GM23248 (cell line): ENCODE results near the gene RALGAPB. TPM values are rescaled to one million over a fixed set of nuclear protein-coding genes. Genes with fewer than 3 reads are reported as not detected.
"Not testable (repeated sequence)": the region's sequence is repeated elsewhere in the genome, so short reads cannot be mapped to it uniquely, and the experiment has no call there.

Experiments
- DNase-seq: peaks from one replicate; pipeline ENCODE4 v3.0.0-alpha.2; 2015
- H2AFZ ChIP-seq: fragments of 200-600 bp; sonication (generic); 2 replicates; pipeline ENCODE4 v1.6.1; 2016; ENCODE audit warnings: antibody characterized with exemption
- H3F3A ChIP-seq: fragments of 200-600 bp; sonication (generic); 2 replicates; pipeline ENCODE4 v1.6.1; 2016; ENCODE audit warnings: mild to moderate bottlenecking, antibody characterized with exemption, mixed run types; ENCODE audit not compliant: insufficient read depth
- H3K27ac ChIP-seq: fragments of 200-600 bp; sonication (generic); 2 replicates; pipeline ENCODE4 v1.5.1; 2016; ENCODE audit warnings: mild to moderate bottlenecking
- H3K27me3 ChIP-seq: fragments of 200-600 bp; sonication (generic); replicated peaks from 2 replicates; pipeline ENCODE4 v1.6.1; 2016; ENCODE audit warnings: mild to moderate bottlenecking; ENCODE audit not compliant: insufficient read depth
- H3K36me3 ChIP-seq: fragments of 200-600 bp; sonication (generic); 2 replicates; pipeline ENCODE4 v1.6.1; 2016; ENCODE audit warnings: low read depth, mild to moderate bottlenecking
- H3K4me1 ChIP-seq: fragments of 200-600 bp; sonication (generic); 2 replicates; pipeline ENCODE4 v1.6.1; 2016; ENCODE audit warnings: mild to moderate bottlenecking; ENCODE audit not compliant: insufficient read depth
- H3K4me2 ChIP-seq: fragments of 200-600 bp; sonication (generic); one replicate; pipeline ENCODE4 v1.6.1; 2016; ENCODE audit warnings: mild to moderate bottlenecking; ENCODE audit not compliant: unreplicated experiment
- H3K4me3 ChIP-seq: fragments of 200-600 bp; sonication (generic); 2 replicates; pipeline ENCODE4 v1.5.1; 2016; ENCODE audit warnings: mild to moderate bottlenecking
- H3K79me2 ChIP-seq: fragments of 200-600 bp; sonication (generic); 2 replicates; pipeline ENCODE4 v1.6.1; 2016; ENCODE audit warnings: mild to moderate bottlenecking; ENCODE audit not compliant: insufficient read depth
- H3K9ac ChIP-seq: fragments of 200-600 bp; sonication (generic); 2 replicates; pipeline ENCODE4 v1.6.1; 2016; ENCODE audit warnings: mild to moderate bottlenecking
- H3K9me2 ChIP-seq: fragments of 200-600 bp; sonication (generic); 2 replicates; pipeline ENCODE4 v1.6.1; 2016; ENCODE audit warnings: mixed run types, mild to moderate bottlenecking, moderate library complexity; ENCODE audit not compliant: insufficient read depth
- H3K9me3 ChIP-seq: fragments of 200-600 bp; sonication (generic); one replicate; pipeline ENCODE4 v1.6.1; 2017; ENCODE audit warnings: low read depth
- H4K20me1 ChIP-seq: fragments of 200-600 bp; sonication (generic); 2 replicates; pipeline ENCODE4 v1.6.0; 2016; ENCODE audit not compliant: insufficient read depth
- EZH2 ChIP-seq: fragments of 200-600 bp; sonication (generic); IDR thresholded peaks from 2 replicates; pipeline ENCODE4 v1.6.1; 2018; ENCODE audit warnings: antibody characterized with exemption, mild to moderate bottlenecking; ENCODE audit not compliant: insufficient read depth, poor library complexity, severe bottlenecking
- EZH2phosphoT487 ChIP-seq: fragments of 200-600 bp; sonication (generic); IDR thresholded peaks from 2 replicates; pipeline ENCODE4 v1.6.1; 2018; ENCODE audit warnings: antibody characterized with exemption, moderate library complexity, mild to moderate bottlenecking, low read depth; ENCODE audit not compliant: insufficient read depth
- WGBS, 2 experiments: methylation state at CpG; one replicate each; pipeline ENCODE4 v1.1.6; 2015 to 2017; ENCODE audit warnings: low lambda C conversion rate in 2 of 2, low coverage in 1 of 2; ENCODE audit errors: missing lambda C conversion rate in 2 of 2; 5-methylcytosine and 5-hydroxymethylcytosine counted together
- in situ Hi-C: fragments of 300-500 bp; cut with MboI; formaldehyde crosslinking; loops from 2 replicates; pipeline ENCODE4 v1.15.0; 2020
- polyA plus RNA-seq: library from polyadenylated mRNA; unstranded; fragments of >200 nt; fragmentation: Nextera tagmentation; extraction: Ambion mirVana; gene quantifications from 2 replicates; pipeline ENCODE4 v1.2.1, GENCODE V29; 2016
- total RNA-seq: library from RNA; depleted of rRNA; stranded (reverse); fragments of >200 nt; shearing (Covaris generic); gene quantifications from 2 replicates; pipeline ENCODE4 v1.2.3, GENCODE V29; 2014

RALGAPB gene
- total and polyA plus RNA-seq, 2 experiments from 2014 or later = 9.8 to 20.2 TPM

DNA sequence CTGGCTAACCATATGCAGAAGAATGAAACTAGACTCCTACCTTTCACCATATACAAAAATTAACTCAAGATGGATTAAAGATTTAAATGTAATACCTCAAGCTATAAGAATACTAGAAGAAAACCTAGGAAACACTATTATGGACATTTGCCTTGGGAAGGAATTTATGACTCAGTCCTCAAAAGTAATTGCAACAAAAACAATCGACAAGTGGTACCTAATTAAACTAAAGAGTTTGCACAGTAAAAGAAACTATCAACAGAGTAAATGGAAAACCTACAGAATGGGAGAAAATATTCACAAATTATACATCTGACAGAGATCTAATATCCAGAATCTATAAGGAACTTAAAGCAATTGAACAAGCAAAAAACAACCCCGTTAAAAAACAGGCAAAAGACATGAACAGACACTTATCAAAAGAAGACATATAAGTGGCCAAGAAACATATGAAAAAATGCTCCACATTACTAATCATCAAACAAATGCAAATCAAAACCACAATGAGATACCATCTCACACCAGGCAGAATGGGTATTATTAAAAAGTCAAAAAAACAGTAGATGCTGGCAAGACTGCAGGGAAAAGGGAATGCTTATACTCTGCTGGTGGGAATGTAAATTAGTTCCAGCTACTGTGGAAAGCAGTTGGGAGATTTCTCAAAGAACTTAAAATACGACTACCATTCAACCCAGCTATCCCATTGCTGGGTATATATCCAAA, 31.9 kb downstream of the RALGAPB start:
- Histone ChIP-seq H3K79me2 (0 out of 2 replicates have a peak, but pooled peaks cover 3% of the 10 kb centered on the region), H3K9me2 (no peaks in the 10 kb centered on the region), H3K4me2 (no peak overlapping the region), H3F3A (no peaks in the 10 kb centered on the region), H3K9me3 (no peaks in the 10 kb centered on the region), H2AFZ (no peak overlapping the region), H3K4me3 (no peak overlapping the region), H3K36me3 (peaks cover 46% of the 10 kb centered on the region), H3K9ac (no peak overlapping the region), H4K20me1 (no peaks in the 10 kb centered on the region), H3K27ac (no peak overlapping the region), H3K27me3 (no peaks in the 10 kb centered on the region), H3K4me1 (no peaks in the 10 kb centered on the region)
- DNase-seq = no peak
- 87 to 88% methylated on average over 3 of the region's 3 CpGs for WGBS, 2 experiments
- in situ Hi-C loops = no loop called here
- TF ChIP-seq EZH2phosphoT487 (no peak), EZH2 (no peak)

DNA sequence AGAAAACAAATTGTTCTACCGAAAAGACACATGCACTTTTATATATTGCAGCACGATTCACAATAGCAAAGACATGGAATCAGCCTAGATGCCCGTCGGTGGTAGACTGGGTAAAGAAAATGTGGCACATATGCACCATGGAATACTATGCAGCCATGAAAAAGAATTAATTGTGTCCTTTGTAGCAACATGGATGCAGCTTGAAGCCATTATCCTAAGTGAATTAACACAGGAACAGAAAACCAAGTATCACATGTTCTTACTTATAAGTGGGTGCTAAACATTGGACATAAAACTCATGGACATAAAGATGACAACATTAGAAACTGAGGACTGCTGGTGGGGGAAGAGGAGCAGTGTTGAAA, 32.4 kb downstream of the RALGAPB start:
- no peak for DNase-seq
- Histone ChIP-seq H3K36me3 (peaks cover 46% of the 10 kb centered on the region), H4K20me1 (no peaks in the 10 kb centered on the region), H3K27ac (no peak overlapping the region), H3K4me3 (no peak overlapping the region), H2AFZ (no peak overlapping the region), H3K4me2 (no peak overlapping the region), H3K9me2 (no peaks in the 10 kb centered on the region), H3F3A (no peaks in the 10 kb centered on the region), H3K79me2 (no peaks in the 10 kb centered on the region), H3K4me1 (no peaks in the 10 kb centered on the region), H3K9ac (no peak overlapping the region), H3K9me3 (no peaks in the 10 kb centered on the region), H3K27me3 (no peaks in the 10 kb centered on the region)
- WGBS, 2 experiments = 96 to 97% methylated on average over 4 of the region's 4 CpGs
- in situ Hi-C loops = no loop called here
- TF ChIP-seq EZH2phosphoT487 (no peak), EZH2 (no peak)

GRCh38 chr20:38511726-38512125, 39.1 kb downstream of the RALGAPB start:
- WGBS, 2 experiments = 94% methylated on average over 12 to 19 of the region's 19 CpGs
- H3K27ac ChIP-seq, H3F3A ChIP-seq, H3K9me2 ChIP-seq, H3K9ac ChIP-seq, H4K20me1 ChIP-seq, H3K4me3 ChIP-seq, H2AFZ ChIP-seq, H3K4me1 ChIP-seq, H3K27me3 ChIP-seq, DNase-seq, H3K9me3 ChIP-seq, in situ Hi-C loops, H3K4me2 ChIP-seq: not testable (repeated sequence)
- H3K79me2 ChIP-seq = peaks cover 26% of the 10 kb centered on the region
- peaks cover 21% of the 10 kb centered on the region; the same call in 1 of the 2 replicates for H3K36me3 ChIP-seq

DNA sequence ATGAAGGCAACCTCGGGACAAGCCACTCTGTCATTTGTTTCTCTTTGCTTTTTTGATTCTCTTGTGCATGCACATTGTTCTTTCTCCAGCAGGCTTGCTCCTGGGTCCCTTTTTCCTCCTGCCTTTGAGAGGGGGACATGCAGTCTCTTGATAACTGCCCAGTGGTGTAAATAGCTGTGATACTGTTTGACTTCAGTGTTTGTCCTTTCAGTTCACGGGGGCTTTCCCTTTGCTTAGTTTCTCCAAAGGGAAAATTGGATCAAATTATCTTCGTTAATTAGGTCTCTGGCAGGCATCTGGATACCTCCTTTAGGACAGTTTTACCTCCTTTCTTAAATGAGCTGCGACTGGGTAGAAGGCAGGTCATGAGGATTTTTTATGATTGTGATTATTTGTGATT, 41.5 kb downstream of the RALGAPB start:
- Histone ChIP-seq H3K4me2 (no peak overlapping the region), H3K9ac (no peak overlapping the region), H3K4me3 (no peak overlapping the region), H4K20me1 (no peaks in the 10 kb centered on the region), H2AFZ (no peak overlapping the region), H3K9me3 (no peaks in the 10 kb centered on the region), H3K4me1 (no peaks in the 10 kb centered on the region), H3K27ac (no peak overlapping the region), H3K79me2 (peaks cover 42% of the 10 kb centered on the region), H3F3A (no peaks in the 10 kb centered on the region), H3K36me3 (peaks cover 36% of the 10 kb centered on the region), H3K9me2 (no peaks in the 10 kb centered on the region), H3K27me3 (no peaks in the 10 kb centered on the region)
- no peak for DNase-seq
- WGBS, 2 experiments = 77 to 91% methylated on average over 4 of the region's 4 CpGs
- TF ChIP-seq EZH2 = no peak
- no peak for TF ChIP-seq EZH2phosphoT487
- in situ Hi-C loops = no loop called here

DNA sequence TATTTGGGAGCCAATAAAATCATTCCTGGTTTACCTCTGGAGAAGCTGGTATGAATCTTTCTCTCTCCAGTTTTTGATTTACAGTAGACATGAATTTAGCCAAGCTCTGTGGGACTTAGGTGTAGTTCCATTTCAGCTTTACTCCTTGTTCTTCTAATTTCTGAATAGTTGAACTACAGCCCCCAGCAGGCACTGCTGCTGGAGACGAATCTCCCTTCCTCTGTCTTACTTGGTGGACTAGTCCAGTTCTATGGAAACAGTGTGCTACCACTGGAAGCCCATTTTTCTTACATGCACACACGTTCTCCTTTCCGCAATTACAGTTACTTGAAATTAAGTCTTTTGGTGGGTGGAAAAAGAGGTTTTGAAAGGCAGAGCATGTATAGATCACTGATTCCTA, 42.3 kb downstream of the RALGAPB start:
- Histone ChIP-seq H3K36me3 (peaks cover 33% of the 10 kb centered on the region), H3K9me3 (no peaks in the 10 kb centered on the region), H2AFZ (no peak overlapping the region), H4K20me1 (no peaks in the 10 kb centered on the region), H3K4me3 (no peak overlapping the region), H3F3A (no peaks in the 10 kb centered on the region), H3K9me2 (no peaks in the 10 kb centered on the region), H3K4me2 (no peak overlapping the region), H3K27me3 (no peaks in the 10 kb centered on the region), H3K4me1 (no peaks in the 10 kb centered on the region), H3K27ac (no peak overlapping the region), H3K9ac (no peak overlapping the region), H3K79me2 (peaks cover 50% of the 10 kb centered on the region)
- in situ Hi-C loops = no loop called here
- 95 to 98% methylated on average over 3 of the region's 3 CpGs for WGBS, 2 experiments
- no peak for TF ChIP-seq EZH2
- TF ChIP-seq EZH2phosphoT487 = no peak
- no peak for DNase-seq
